KMS-11 (cell line): ENCODE measurements around the gene F8.

Source experiments
- H2AFZ ChIP-seq: fragments of 200-600 bp; sonication (generic); 2 replicates; pipeline ENCODE4 v1.6.1; 2016; ENCODE audit warnings: antibody characterized with exemption, mixed run types, low read depth
- H3K27ac ChIP-seq: fragments of 200-600 bp; sonication (generic); 2 replicates; pipeline ENCODE4 v1.6.1; 2016; ENCODE audit warnings: mild to moderate bottlenecking, mixed run types
- H3K27me3 ChIP-seq: fragments of 200-600 bp; sonication (generic); 2 replicates; pipeline ENCODE4 v1.6.1; 2017; ENCODE audit warnings: mild to moderate bottlenecking, low read depth, mixed run types, moderate library complexity; ENCODE audit not compliant: insufficient read depth
- H3K36me3 ChIP-seq: fragments of 200-600 bp; sonication (generic); 2 replicates; pipeline ENCODE4 v1.6.1; 2017; ENCODE audit warnings: mild to moderate bottlenecking, mixed run types; ENCODE audit not compliant: insufficient read depth
- H3K4me1 ChIP-seq: fragments of 200-600 bp; sonication (generic); 2 replicates; pipeline ENCODE4 v1.6.1; 2016; ENCODE audit warnings: mild to moderate bottlenecking, low read depth, mixed run types; ENCODE audit not compliant: poor library complexity, severe bottlenecking
- H3K4me2 ChIP-seq: fragments of 200-600 bp; sonication (generic); 2 replicates; pipeline ENCODE4 v1.7.0; 2016; ENCODE audit warnings: mild to moderate bottlenecking, mixed run types
- H3K4me3 ChIP-seq: fragments of 200-600 bp; sonication (generic); IDR thresholded peaks from 2 replicates; pipeline ENCODE4 v1.6.1; 2017; ENCODE audit warnings: low read depth, low read length, mixed read lengths; ENCODE audit not compliant: insufficient read depth
- H3K79me2 ChIP-seq: fragments of 200-600 bp; sonication (generic); 2 replicates; pipeline ENCODE4 v1.6.1; 2016; ENCODE audit warnings: low read depth, mixed run types; ENCODE audit not compliant: insufficient read depth
- H3K9ac ChIP-seq: fragments of 200-600 bp; sonication (generic); 2 replicates; pipeline ENCODE4 v1.6.1; 2016; ENCODE audit warnings: mild to moderate bottlenecking, mixed run types
- H4K20me1 ChIP-seq: fragments of 200-600 bp; sonication (generic); 2 replicates; pipeline ENCODE4 v1.6.1; 2016; ENCODE audit warnings: mild to moderate bottlenecking, mixed run types; ENCODE audit not compliant: insufficient read depth
- TF ChIP-seq, protein P1 (sequence below): fragments of 200-600 bp; sonication (generic); conservative IDR thresholded peaks from 2 replicates; pipeline ENCODE4 v1.6.1; 2017; ENCODE audit warnings: low read depth, mild to moderate bottlenecking, antibody characterized with exemption, low read length, moderate library complexity, mixed read lengths

The F8 gene

DNA sequence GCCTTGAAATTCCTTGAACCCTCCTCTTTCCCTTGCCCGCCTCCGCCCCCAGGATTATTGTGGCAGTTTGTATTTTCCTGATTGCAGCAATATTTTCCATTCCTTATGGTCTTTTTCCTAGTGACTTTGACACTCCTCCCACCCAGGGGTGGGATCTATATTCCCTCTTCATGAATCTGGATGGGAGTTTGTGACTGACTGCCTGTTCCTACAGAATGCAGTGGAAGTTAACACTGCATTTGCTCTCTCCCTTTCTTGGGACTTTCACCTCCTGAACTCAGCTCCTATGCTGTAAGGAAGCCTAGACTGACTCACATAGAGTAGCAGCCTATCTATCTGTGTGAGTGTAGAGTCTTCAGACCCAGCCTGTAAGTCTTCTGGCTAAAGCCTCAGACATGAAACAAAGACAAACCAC, 6.4 kb upstream of the F8 start:
- TF ChIP-seq, protein P1, sequence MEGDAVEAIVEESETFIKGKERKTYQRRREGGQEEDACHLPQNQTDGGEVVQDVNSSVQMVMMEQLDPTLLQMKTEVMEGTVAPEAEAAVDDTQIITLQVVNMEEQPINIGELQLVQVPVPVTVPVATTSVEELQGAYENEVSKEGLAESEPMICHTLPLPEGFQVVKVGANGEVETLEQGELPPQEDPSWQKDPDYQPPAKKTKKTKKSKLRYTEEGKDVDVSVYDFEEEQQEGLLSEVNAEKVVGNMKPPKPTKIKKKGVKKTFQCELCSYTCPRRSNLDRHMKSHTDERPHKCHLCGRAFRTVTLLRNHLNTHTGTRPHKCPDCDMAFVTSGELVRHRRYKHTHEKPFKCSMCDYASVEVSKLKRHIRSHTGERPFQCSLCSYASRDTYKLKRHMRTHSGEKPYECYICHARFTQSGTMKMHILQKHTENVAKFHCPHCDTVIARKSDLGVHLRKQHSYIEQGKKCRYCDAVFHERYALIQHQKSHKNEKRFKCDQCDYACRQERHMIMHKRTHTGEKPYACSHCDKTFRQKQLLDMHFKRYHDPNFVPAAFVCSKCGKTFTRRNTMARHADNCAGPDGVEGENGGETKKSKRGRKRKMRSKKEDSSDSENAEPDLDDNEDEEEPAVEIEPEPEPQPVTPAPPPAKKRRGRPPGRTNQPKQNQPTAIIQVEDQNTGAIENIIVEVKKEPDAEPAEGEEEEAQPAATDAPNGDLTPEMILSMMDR: no peak
- H3K27ac ChIP-seq: no peak overlapping the region; the same call in 1 of the 2 replicates
- no peak overlapping the region for H2AFZ ChIP-seq
- no peaks in the 10 kb centered on the region for H3K27me3 ChIP-seq
- H3K9ac ChIP-seq: no peak overlapping the region
- H3K36me3 ChIP-seq: no peaks in the 10 kb centered on the region
- H3K79me2 ChIP-seq: peaks cover 18% of the 10 kb centered on the region; the same call in 1 of the 2 replicates
- H3K4me2 ChIP-seq: peak overlapping the region; percentile 53
- peaks cover 28% of the 10 kb centered on the region for H3K4me1 ChIP-seq
- H4K20me1 ChIP-seq: no peaks in the 10 kb centered on the region
- no peak overlapping the region for H3K4me3 ChIP-seq

DNA sequence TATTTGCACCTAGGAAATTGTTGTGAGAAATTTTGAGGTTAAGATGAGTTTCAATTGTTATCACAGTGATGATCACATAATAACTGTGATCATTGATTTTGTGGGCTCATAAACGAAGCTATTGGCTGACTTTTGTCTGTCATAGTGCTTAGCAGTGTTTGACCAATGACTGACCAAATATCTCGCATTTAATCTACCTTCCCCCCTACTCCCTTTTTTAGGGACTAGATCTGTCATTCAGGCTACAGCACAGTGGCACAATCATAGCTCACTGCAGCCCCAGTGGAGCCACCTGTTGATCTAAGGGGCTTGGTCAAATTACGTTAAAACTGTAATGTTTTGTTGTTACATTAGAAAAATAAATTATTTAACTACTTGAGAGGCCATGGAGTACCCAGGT, 5.6 kb upstream of the F8 start:
- Histone ChIP-seq H2AFZ (peak overlapping the region; percentile 12; the same call in 1 of the 2 replicates), H3K4me2 (peak overlapping the region; percentile 53), H3K9ac (peak overlapping the region; percentile 77)

DNA sequence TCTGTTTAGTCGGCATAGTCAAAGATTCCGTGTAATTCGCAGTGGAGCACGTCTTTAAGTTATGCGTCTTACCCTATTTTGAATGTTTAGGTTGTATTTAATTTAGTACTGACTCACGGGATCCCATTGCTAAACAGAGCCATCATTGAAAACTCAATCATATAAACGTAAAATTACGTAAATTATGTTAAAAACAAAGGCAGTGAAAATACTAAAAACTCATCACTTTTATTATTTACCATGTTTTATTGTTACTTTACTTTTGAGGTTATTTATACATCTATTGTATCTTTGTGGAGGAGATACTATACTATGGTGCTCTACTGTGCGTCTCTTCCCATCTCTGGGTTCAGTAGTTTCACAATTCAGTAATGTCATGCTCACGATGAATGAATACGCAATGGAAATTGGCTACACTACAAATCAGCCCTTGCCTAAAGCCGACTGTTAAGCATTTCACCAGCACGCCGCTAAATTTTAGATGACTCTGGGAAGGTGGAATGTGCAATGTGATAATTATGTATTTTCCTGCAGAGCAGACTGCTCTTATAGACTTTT, 5.1 kb upstream of the F8 start:
- H3K79me2 ChIP-seq: peaks cover 18% of the 10 kb centered on the region; the same call in 1 of the 2 replicates
- no peaks in the 10 kb centered on the region for H4K20me1 ChIP-seq
- no peak overlapping the region for H3K4me3 ChIP-seq
- peaks cover 28% of the 10 kb centered on the region for H3K4me1 ChIP-seq
- peak overlapping the region; percentile 91 for H3K27ac ChIP-seq
- H3K9ac ChIP-seq: peak overlapping the region; percentile 77
- H3K36me3 ChIP-seq: no peaks in the 10 kb centered on the region
- peak overlapping the region; percentile 53 for H3K4me2 ChIP-seq
- TF ChIP-seq, protein P1: no peak
- peak overlapping the region; percentile 12 for H2AFZ ChIP-seq
- H3K27me3 ChIP-seq: no peaks in the 10 kb centered on the region

More for the DNA sequence above, 5.6 kb upstream of the F8 start:
- Histone ChIP-seq H3K36me3 (no peaks in the 10 kb centered on the region), H3K4me1 (peaks cover 28% of the 10 kb centered on the region), H3K27ac (peak overlapping the region; percentile 91), H3K79me2 (peaks cover 18% of the 10 kb centered on the region; the same call in 1 of the 2 replicates), H3K4me3 (no peak overlapping the region), H3K27me3 (no peaks in the 10 kb centered on the region), H4K20me1 (no peaks in the 10 kb centered on the region)
- TF ChIP-seq, protein P1: no peak

DNA sequence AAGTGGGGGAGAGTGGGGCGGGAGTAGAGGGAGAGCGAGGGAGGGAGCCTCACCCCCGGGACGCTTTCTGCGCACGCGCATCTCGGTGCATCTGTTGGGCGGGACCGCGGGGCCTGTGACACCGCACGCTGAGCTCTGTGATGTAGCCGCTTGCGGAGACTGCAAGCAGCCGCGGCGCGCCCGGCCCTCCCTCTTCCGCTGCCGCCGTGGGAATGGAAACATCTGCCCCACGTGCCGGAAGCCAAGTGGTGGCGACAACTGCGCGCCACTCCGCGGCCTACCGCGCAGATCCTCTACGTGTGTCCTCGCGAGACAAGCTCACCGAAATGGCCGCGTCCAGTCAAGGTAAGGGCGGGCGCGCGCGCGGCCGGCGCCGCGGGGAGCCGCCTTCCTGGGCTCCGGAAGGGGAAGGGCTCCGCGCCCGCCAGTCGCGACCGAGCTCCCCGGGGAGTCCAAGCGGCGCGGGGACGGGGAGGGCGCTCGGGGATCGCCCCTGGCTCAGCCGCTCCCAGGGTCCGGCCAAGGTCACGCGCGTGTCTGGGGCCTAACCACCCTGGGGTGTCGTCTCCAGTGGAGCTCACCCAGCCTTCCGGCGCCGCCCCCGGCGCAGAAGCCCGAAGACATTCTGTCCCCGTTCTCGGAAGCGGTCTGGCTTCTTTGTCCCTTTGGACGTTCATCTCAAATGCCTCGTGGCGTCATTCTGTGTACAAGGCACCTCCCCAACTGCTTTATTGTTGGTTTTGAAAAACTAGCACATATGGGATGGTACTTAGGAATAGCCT, 4.4 kb upstream of the F8 start, which contains the start of gene FUNDC2:
Gene FUNDC2 (plus strand): TSS at position 118 of the 782 bp plus-strand sequence. CDS start 95 bp downstream, at position 213.
- Histone ChIP-seq H3K36me3 (no peaks in the 10 kb centered on the region), H3K79me2 (peaks cover 18% of the 10 kb centered on the region; the same call in 1 of the 2 replicates), H3K4me2 (peak within 1 kb of the TSS; percentile 53), H2AFZ (peak within 1 kb of the TSS; percentile 64), H3K27me3 (no peaks in the 10 kb centered on the region), H4K20me1 (no peaks in the 10 kb centered on the region), H3K4me1 (peaks cover 28% of the 10 kb centered on the region), H3K4me3 (no peak within 1 kb of the TSS), H3K9ac (peak within 1 kb of the TSS; percentile 77), H3K27ac (peak within 1 kb of the TSS; percentile 91)
- TF ChIP-seq, protein P1: no peak
